MM.1S (cell line): Measurements from ENCODE around the gene RUFY2.

ENCODE experiments used
- EZH2 ChIP-seq: fragments of 300-600 bp; sonication (generic); optimal IDR thresholded peaks from 2 replicates; pipeline ENCODE3; 2017; ENCODE audit warnings: low read depth, mild to moderate bottlenecking, antibody characterized with exemption, low read length, mixed read lengths
- EZH2phosphoT487 ChIP-seq: fragments of 300-600 bp; sonication (generic); IDR thresholded peaks from 2 replicates; pipeline ENCODE4 v1.6.1; 2018; ENCODE audit warnings: antibody characterized with exemption, low read length
- TF ChIP-seq, protein P1 (sequence below): fragments of 300-600 bp; sonication (generic); IDR thresholded peaks from 2 replicates; pipeline ENCODE4 v1.5.1; 2016; ENCODE audit warnings: antibody characterized with exemption, low read length, mixed read lengths

DNA sequence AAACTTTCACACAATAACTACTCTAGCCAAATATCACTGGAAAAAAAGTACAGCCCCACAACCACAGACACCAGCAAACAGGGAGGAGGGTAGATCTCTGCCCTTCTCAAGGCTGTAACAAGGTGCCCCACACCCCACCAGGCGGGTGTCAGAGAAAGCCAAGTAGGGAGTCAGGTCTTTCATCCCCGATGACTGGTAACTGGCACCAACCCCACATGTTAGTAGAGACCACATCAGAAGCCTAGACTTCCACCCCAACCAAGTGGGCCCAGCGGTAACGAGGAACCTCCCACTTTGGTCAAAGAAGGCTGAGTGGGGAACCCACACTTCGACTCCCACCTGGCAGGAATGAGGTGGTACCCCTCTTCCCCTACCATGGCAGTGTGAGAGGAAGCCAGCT is 16.4 kb upstream of the RUFY2 start:
- TF ChIP-seq, protein P1, sequence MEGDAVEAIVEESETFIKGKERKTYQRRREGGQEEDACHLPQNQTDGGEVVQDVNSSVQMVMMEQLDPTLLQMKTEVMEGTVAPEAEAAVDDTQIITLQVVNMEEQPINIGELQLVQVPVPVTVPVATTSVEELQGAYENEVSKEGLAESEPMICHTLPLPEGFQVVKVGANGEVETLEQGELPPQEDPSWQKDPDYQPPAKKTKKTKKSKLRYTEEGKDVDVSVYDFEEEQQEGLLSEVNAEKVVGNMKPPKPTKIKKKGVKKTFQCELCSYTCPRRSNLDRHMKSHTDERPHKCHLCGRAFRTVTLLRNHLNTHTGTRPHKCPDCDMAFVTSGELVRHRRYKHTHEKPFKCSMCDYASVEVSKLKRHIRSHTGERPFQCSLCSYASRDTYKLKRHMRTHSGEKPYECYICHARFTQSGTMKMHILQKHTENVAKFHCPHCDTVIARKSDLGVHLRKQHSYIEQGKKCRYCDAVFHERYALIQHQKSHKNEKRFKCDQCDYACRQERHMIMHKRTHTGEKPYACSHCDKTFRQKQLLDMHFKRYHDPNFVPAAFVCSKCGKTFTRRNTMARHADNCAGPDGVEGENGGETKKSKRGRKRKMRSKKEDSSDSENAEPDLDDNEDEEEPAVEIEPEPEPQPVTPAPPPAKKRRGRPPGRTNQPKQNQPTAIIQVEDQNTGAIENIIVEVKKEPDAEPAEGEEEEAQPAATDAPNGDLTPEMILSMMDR: no peak
- TF ChIP-seq EZH2: no peak
- TF ChIP-seq EZH2phosphoT487: no peak
